ENCODE measurements around the gene SDC3.

DNA sequence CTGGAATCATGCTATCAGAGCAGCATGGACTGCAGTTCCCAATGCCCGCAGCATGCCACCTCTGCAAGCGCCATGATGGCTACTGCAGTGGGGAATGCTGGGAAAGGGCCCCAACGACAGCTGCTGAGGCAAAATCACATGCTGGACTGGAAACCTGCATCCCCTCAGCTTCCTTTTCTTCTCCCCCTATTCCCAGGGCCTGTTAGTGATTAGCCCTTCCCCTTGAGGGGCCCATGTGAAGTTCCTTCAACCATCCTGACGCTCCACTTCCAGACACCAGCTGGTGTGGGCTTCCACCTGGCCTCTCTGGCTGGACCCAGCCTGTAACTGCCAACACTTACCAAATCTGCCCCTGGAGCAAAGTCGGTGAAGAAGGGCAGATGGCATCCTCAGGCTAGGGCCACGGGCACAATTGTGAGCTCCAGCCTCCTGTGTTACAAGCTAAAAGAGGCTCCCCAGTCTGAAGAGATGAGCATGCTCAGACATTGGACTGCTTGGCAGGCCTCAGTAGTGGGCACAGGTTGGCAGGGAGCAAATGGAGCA, 22.1 kb upstream of the SDC3 start:
- TF ChIP-seq POLR2A (IDR thresholded peaks at IDR 0.05) = no peak
- TF ChIP-seq, protein P1, sequence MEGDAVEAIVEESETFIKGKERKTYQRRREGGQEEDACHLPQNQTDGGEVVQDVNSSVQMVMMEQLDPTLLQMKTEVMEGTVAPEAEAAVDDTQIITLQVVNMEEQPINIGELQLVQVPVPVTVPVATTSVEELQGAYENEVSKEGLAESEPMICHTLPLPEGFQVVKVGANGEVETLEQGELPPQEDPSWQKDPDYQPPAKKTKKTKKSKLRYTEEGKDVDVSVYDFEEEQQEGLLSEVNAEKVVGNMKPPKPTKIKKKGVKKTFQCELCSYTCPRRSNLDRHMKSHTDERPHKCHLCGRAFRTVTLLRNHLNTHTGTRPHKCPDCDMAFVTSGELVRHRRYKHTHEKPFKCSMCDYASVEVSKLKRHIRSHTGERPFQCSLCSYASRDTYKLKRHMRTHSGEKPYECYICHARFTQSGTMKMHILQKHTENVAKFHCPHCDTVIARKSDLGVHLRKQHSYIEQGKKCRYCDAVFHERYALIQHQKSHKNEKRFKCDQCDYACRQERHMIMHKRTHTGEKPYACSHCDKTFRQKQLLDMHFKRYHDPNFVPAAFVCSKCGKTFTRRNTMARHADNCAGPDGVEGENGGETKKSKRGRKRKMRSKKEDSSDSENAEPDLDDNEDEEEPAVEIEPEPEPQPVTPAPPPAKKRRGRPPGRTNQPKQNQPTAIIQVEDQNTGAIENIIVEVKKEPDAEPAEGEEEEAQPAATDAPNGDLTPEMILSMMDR (IDR thresholded peaks at IDR 0.05) = no peak
